Lung (tissue), 12 donors: Measurements from ENCODE around the gene NOS1. TPM values are rescaled to one million over a fixed set of nuclear protein-coding genes. Genes with fewer than 3 reads are reported as not detected.

Experiments
- ATAC-seq: fragments of 200-7000 bp; cut with Tn5 transposase; one replicate; pipeline ENCODE4 v1.9.1; 2020; ENCODE audit warnings: moderate number of reproducible peaks; ENCODE audit not compliant: insufficient read depth, low FRiP score
- DNase-seq, 3 donors: peaks; one replicate each; pipeline ENCODE4 v3.0.0-alpha.2; 2013 to 2017
- H3K27ac ChIP-seq, 2 donors: one replicate each; pipeline ENCODE4 v1.5.1; 2013; ENCODE audit warnings: mild to moderate bottlenecking in 2 of 2, moderate library complexity in 2 of 2, control low read depth in 1 of 2, inconsistent platforms in 1 of 2, low read depth in 1 of 2, low read length in 1 of 2
- H3K27me3 ChIP-seq, 3 donors: one replicate each; pipeline ENCODE4 v1.5.1; 2013; ENCODE audit warnings: low read length in 2 of 3; ENCODE audit not compliant: control insufficient read depth in 3 of 3, insufficient read depth in 3 of 3
- H3K36me3 ChIP-seq, 4 donors: one replicate each; pipeline ENCODE4 v1.5.1; 2013; ENCODE audit warnings: low read length in 4 of 4, mild to moderate bottlenecking in 1 of 4, moderate library complexity in 1 of 4; ENCODE audit not compliant: control insufficient read depth in 4 of 4, insufficient read depth in 4 of 4
- H3K4me1 ChIP-seq, 5 donors: one replicate each; pipeline ENCODE4 v1.5.1; 2013; ENCODE audit warnings: low read length in 5 of 5, mild to moderate bottlenecking in 2 of 5, moderate library complexity in 1 of 5; ENCODE audit not compliant: control insufficient read depth in 5 of 5, insufficient read depth in 5 of 5
- H3K4me3 ChIP-seq: one replicate; pipeline ENCODE4 v1.5.1; 2013; ENCODE audit warnings: mild to moderate bottlenecking, control low read depth, moderate library complexity
- H3K9ac ChIP-seq, 2 donors: one replicate each; pipeline ENCODE4 v1.5.1; 2013; ENCODE audit warnings: low read length in 2 of 2, control low read depth in 1 of 2; ENCODE audit not compliant: insufficient read depth in 1 of 2
- H3K9me3 ChIP-seq, 4 donors: one replicate each; pipeline ENCODE4 v1.5.1; 2013; ENCODE audit warnings: low read length in 3 of 4, mild to moderate bottlenecking in 1 of 4, moderate library complexity in 1 of 4; ENCODE audit not compliant: control insufficient read depth in 4 of 4, insufficient read depth in 3 of 4
- WGBS, 2 donors: extraction: QIAGEN DNeasy Blood & Tissue Kit; methylation state at CpG; one replicate each; pipeline ENCODE4 v1.1.7; 2013; 5-methylcytosine and 5-hydroxymethylcytosine counted together
- polyA plus RNA-seq, 2 donors: library from polyadenylated mRNA; stranded (reverse); fragments of 200-250 nt; gene quantifications; one replicate each; pipeline ENCODE4 v1.2.1, GENCODE V29; 2013
- total RNA-seq, 2 donors: library from RNA; depleted of rRNA in 1 of 2; stranded (reverse); fragments of >200 nt in 1 of 2; gene quantifications; one replicate each; pipeline ENCODE4 v1.2.1, GENCODE V29; 2014 to 2021
- TF ChIP-seq, protein P1 (sequence below): IDR thresholded peaks from 2 replicates; pipeline ENCODE4 v1.5.1; 2012; ENCODE audit warnings: mild to moderate bottlenecking; ENCODE audit errors: control extremely low read depth, extremely low read depth
- donor health status: control.
- donor health status: control.
- donor health status: Bipolar disorder and iron deficiency.
- donor health status: healthy.
- donor health status: DM: yes; HTN: yes; CAD: no.

NOS1 gene
- total and polyA plus RNA-seq, 4 donors = 0.25 to 2.4 (median 0.74) TPM

DNA sequence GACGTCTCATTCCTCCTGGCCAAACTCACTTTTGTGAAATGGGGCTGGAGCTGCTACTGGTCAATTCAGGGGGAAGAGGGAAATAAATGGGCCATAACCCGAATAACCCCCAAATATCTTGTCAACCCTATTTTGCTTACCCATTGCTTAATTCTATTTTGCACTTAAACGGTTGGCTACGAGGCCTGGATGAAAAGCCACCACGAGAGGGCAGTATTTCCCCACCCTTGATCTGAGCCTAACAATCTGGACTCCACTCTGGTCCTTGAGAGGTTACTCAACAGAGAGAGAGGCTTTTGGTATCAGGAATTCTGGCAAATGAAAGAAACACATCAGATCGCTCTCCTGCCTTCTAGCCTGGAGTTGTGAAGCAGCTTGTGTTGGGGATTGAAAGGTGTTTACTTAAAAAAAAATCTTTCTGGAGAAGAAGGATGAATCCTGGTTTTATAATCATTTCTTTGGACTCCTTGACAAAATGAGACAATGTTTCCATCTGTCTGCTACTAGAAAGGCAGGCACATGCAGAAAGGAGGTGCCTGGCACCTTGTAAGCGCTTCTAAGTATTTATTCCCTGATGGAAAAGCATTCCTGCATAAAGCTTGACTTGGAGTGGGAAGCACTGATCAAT is 148.7 kb downstream of the NOS1 start:
- ATAC-seq (peak; percentile 73), DNase-seq (peak; percentile 78 to 92 (median 84))
- no peaks in the 10 kb centered on the region for H3K9me3 ChIP-seq
- H3K4me3 ChIP-seq = no peak overlapping the region
- H3K27ac ChIP-seq = no peak overlapping the region
- WGBS, 2 donors = 18 to 19% methylated on average over 7 of the region's 7 CpGs
- no peak overlapping the region for H3K9ac ChIP-seq
- peaks cover 0 to 10% (median 0%) of the 10 kb centered on the region in 3 donors for H3K27me3 ChIP-seq
- TF ChIP-seq, protein P1, sequence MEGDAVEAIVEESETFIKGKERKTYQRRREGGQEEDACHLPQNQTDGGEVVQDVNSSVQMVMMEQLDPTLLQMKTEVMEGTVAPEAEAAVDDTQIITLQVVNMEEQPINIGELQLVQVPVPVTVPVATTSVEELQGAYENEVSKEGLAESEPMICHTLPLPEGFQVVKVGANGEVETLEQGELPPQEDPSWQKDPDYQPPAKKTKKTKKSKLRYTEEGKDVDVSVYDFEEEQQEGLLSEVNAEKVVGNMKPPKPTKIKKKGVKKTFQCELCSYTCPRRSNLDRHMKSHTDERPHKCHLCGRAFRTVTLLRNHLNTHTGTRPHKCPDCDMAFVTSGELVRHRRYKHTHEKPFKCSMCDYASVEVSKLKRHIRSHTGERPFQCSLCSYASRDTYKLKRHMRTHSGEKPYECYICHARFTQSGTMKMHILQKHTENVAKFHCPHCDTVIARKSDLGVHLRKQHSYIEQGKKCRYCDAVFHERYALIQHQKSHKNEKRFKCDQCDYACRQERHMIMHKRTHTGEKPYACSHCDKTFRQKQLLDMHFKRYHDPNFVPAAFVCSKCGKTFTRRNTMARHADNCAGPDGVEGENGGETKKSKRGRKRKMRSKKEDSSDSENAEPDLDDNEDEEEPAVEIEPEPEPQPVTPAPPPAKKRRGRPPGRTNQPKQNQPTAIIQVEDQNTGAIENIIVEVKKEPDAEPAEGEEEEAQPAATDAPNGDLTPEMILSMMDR = peak; percentile 82
- H3K36me3 ChIP-seq = no peaks in the 10 kb centered on the region
- no peaks in the 10 kb centered on the region for H3K4me1 ChIP-seq

DNA sequence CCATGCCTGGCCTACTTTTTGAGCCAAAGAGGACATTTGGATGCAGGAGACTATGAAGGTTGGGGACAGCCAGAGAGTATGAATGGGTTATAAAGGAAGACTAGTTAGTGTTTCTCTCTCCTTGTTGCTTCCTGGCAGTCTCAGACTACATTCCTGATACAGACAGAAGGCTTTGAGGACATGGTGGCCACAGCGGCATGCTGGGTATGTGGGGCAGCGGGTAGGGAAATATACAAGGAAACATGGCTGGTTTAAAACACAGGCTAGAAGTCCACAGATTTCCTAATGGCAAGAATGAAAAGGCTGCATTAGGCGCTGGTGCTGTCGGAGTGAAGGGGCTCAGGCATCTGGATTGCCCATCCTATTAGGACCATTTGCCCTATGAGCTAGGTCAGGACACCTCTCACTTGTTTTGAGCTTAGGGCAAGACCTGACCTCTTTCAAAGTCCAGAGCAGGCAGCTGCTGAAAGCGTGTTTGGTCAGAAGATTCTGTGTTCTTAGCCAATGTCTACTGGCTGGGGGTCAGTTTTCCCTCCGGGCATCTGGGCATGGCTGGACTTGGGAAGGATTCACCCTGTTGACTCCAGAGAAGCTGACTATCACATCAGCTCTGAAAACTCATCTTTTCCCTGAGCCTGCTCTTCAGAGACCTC is 151.0 kb downstream of the NOS1 start:
- H3K9ac ChIP-seq = no peak overlapping the region
- no peak overlapping the region for H3K4me3 ChIP-seq
- TF ChIP-seq, protein P1 = no peak
- no peaks in the 10 kb centered on the region for H3K4me1 ChIP-seq
- H3K27ac ChIP-seq = no peak overlapping the region
- DNase-seq (no peak), ATAC-seq (no peak)
- no peaks in the 10 kb centered on the region for H3K9me3 ChIP-seq
- H3K27me3 ChIP-seq = peaks cover 0 to 10% (median 0%) of the 10 kb centered on the region in 3 donors
- 91 to 93% methylated on average over 6 of the region's 6 CpGs for WGBS, 2 donors
- no peaks in the 10 kb centered on the region for H3K36me3 ChIP-seq

- no peak overlapping the region for H3K9ac ChIP-seq
- H3K27ac ChIP-seq = no peak overlapping the region
- DNase-seq (no peak), ATAC-seq (no peak)
- 78 to 81% methylated on average over 3 of the region's 3 CpGs for WGBS, 2 donors
- no peaks in the 10 kb centered on the region for H3K4me1 ChIP-seq
- TF ChIP-seq, protein P1 = no peak
- no peak overlapping the region for H3K4me3 ChIP-seq
- H3K27me3 ChIP-seq = peaks cover 0 to 6% (median 0%) of the 10 kb centered on the region in 3 donors
- H3K36me3 ChIP-seq = no peaks in the 10 kb centered on the region
- H3K9me3 ChIP-seq = no peaks in the 10 kb centered on the region
These were observed 151.8 kb downstream of the NOS1 start for GRCh38 chr12:117209626-117210025.
